HG03135 (cell line): ENCODE data around the gene FBN1.

ENCODE experiments used
- ATAC-seq: cut with Tn5 transposase; IDR thresholded peaks from one replicate; pipeline ENCODE4 v1.9.1; 2021; ENCODE audit warnings: mild to moderate bottlenecking, moderate library complexity; ENCODE audit not compliant: unreplicated experiment

FBN1 gene

DNA sequence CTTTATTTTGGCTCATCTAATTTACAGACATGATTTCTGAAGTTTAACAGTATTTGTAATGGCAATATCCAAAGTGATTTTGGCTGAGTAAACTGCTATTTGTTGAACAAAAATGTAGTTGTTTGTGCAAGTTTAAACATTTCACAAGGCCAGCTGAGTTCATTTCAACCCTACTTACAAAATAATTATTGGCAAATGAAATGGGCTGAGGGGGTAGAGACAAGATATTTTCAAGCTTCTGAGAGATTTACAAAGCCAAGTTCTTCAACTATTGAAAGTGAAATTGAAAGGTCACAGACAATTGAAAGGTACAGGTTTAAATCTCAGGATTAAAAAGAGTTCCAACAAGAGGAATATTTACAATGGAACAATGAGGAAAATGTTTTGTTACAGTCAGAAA is 237.2 kb downstream of the FBN1 start:
- ATAC-seq: no peak

GRCh38 chr15:48407646-48408045 is 237.9 kb downstream of the FBN1 start:
- no peak for ATAC-seq

DNA sequence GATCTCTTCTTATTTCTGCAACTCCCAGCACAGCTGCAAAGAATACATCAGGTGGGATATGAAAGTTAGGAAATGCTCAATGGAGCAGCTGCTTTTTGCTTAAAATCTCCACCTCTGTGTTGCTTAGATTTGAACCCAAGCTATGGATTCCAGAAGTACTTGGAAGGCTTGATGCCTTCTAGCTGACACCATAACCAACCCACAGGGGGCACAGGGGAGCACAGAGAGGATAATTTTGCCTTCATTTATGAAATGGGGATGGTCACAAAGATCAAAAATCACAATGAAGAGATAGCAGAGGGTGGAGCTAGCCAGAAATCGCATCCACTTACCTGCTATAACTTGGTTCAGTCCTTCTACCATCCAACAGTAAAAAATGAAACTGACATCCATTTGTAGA is 238.6 kb downstream of the FBN1 start:
- ATAC-seq: no peak

- no peak for ATAC-seq
These were observed 239.1 kb downstream of the FBN1 start for GRCh38 chr15:48406266-48406891.

DNA sequence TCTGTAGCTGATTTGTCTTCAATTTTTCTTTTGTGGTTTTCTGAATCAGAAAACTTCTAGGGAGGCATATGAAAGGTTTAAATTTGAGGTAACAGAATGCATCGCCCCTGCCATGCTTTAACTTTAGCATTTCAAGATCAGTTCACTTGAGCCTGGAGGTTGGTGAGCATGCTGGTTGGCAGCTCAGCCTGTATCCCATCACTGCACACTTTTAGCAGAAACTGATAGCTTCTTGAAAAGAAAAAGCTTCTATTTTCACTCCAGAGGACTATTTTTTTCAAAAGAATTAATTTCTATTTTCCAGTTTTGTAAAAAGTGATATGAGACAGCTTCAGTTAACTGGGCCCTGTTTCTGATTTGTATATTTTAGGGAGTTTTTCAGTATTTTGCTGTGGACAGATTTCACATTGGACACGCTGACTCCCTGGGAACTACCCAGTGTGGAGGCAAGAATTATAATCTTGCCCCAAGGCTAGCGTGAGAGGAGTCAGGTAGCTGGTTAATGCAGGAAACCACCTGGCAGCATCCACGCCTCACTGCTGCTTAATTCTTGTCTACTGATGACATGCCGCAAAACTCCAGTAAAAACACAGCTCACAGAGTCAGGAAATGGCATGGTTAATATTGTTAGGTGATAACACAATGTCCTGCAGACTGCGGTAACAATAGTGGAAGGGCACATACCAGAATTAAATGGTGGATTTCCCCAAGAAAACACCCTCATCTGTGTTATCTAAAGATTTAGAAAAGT is 242.9 kb downstream of the FBN1 start:
- no peak for ATAC-seq

DNA sequence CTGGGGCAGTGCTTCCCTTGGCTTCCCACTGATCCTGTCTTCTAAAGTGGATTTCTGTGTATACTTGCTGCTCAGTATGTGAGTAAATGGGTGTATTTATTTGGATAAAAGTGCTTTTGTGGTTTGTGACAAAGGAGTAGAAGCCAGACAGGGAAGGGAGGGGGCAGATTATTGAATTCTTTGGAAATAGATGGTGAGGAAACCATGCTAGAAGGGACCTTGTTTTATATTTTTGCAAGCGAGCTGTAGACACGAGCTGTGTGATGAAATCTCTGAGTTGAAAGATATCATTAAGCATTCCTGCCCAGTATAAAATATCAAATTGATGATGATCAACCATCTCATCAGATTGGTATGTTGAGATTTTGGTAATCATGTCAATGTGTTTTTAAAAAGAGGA is 245.4 kb downstream of the FBN1 start:
- no peak for ATAC-seq

DNA sequence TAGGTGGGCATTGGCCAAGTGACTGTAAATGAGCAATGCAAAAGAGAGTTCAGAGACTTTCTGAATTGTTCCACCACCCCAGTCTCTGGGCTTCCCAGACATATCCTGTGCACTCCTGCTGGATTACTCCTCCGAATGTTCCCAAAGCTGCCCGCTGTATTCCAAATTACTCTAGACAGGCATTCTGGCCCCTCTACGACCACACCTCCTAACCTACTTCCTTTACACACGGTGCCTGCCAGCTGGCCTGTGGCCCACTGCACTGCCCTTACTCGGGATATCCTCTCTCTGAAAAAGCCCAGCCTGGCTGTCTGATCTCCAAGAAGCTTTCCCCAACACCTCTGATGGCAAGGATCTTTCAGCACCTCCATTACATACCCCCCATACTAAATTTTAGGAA is 247.7 kb downstream of the FBN1 start:
- no peak for ATAC-seq

GRCh38 chr15:48396020-48396419 is 249.5 kb downstream of the FBN1 start:
- ATAC-seq: no peak

GRCh38 chr15:48395521-48396011 is 249.9 kb downstream of the FBN1 start:
- ATAC-seq: no peak

DNA sequence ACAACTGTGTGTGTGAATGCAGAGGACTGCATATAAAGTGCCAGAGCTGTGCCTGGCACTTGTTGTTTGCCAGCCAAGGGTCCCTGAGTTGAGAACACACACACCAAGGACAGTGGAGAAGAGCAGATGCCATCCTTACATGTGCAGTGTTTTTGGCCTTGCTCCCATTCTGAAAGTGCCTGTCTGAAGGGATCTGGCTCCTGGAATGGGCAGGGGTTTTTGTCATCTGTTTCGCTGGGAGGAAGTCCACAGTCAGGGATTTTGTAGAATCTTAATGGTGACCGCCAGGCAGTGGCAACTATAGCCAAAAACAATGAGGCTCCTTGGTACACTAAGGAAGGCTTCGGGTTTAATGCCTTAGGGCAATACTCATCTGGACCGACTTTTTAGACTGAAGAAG is 250.5 kb downstream of the FBN1 start:
- no peak for ATAC-seq

GRCh38 chr15:48393645-48394506 is 251.6 kb downstream of the FBN1 start:
- ATAC-seq: no peak

GRCh38 chr15:48392356-48392755 is 253.2 kb downstream of the FBN1 start:
- ATAC-seq: no peak

DNA sequence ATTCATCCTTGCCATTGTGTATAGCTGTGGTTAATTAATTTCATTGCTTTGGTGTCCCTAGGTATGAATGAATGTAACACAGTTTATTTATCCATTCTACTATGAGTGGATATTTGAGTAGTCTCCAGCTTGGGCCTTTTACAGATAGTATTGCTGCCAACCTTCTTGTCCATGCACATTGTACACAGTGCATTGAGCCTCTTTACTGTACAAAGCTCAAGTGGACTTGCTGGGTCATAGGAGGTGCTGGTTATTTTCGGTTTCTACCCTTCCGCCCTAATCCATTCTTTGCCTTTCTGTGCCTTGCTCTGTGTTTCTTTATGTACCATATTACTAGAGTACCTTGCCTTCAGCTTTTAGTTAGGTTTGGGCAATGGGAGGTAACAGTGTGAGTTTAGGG is 253.6 kb downstream of the FBN1 start:
- ATAC-seq: no peak

DNA sequence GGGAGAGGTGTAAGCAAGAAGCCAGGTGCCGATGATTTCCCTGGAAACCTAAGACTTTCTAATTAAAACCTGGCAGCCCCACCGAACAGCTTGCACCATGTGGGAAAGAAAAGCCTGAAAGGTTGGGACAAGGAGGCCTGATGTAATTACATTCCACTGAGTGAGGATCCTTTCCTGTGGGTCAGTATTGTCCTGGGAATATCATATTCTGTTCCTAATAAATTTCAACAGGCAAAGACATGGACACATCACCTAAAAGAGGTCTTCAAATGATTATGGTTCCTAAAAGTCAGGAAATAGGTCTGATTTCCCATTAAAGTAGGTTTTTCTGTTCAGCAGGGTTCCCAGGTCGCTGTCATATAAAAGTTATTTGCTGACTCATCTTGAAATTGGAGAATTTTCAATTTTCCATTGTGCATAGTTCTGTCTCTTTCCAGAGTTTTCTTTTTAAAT is 255.8 kb downstream of the FBN1 start:
- no peak for ATAC-seq

GRCh38 chr15:48388910-48389309 is 256.6 kb downstream of the FBN1 start:
- no peak for ATAC-seq

DNA sequence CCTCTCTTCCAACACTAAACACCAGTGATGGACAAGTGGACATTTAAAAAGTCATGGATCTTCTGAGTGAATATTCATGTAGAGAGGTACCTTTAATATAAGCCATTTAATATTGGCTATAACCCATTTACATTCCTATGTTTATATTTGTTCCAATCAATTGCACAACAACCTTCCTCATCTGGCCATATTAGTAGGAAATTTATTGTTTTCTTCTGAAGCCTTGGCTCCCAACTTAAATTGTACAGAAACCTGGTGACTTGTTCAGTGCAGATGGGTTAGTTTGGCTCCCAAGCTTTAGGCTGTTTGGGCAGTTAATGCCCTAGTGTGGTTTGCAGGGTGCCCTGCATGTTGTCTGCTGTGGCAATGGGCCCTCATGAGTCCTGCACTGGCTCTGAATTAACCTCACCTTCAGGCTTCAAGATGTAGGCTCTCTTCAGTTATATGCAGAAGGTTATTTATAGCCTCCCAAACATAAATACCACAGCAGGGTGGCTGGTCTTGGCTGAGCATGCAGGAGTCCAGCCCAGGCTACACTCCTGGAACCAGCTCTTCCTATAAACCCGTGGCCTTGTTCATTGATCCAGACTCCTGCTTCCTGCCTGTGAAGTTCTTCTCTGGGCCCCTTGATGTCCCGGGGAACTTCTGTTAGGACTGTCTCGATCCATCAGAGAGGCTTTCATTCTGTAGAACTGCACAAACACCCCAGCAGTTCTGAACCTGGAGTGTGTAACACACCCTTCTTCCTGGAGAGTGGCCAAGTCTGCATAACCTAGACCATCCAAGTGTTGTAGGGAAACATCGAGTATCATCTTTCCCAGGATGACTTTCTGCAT is 257.3 kb downstream of the FBN1 start:
- ATAC-seq: no peak

DNA sequence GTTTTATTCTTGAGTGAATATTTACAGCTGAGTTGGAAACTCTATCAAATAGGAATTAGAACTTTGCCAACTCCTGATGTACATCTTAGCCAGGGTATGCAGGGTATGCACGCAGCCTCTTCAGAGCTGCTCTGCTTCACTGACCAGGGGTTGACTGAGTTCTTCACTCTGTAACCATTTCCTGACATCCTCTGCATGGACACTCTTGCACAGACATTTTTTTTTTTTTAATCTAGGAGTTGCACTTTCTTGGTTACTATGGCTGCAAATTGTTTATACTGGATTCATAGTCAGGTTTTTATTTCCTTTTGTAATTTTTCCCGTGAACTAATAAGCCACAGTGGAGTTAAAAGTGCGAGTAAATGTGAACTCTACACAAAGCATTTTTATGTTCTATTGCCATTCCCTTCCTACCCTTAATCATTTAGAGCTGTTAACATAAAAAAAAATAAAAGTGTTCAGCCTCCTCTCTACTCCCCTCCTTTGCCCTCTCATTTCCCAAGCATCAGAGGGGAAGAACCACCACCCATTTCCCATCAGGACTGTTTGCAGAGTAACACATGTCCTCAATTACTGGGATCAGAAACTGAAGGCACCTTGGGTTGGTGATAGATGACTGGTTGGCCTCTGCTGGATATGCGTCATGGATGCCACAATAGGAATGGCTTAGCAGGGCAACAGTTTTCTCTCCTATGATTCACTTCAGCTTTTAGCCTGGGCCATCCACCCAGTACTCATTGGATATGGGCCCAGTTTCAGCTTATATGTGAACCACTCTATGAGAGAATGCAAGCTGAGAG is 260.3 kb downstream of the FBN1 start:
- ATAC-seq: no peak

DNA sequence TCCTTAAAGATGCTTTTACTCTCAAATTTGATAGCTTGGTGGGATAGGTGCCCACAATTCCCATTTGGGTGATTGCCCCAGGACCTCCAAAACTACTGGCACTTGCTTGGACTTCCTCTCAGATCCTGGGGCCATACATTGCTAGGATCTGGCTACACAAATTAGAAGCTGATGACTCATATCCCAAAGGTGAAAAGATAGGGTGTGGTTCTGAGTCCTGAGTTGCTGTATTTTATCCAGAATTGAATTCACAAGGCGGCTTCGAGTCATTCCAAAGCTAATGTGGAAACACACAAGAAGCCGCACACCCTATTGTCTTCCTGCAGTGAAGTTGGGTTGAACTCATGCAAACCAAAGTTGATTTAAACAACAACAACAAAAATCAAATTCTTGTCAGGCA is 260.9 kb downstream of the FBN1 start:
- no peak for ATAC-seq

- no peak for ATAC-seq
These were observed 262.5 kb downstream of the FBN1 start for GRCh38 chr15:48383031-48383430.

DNA sequence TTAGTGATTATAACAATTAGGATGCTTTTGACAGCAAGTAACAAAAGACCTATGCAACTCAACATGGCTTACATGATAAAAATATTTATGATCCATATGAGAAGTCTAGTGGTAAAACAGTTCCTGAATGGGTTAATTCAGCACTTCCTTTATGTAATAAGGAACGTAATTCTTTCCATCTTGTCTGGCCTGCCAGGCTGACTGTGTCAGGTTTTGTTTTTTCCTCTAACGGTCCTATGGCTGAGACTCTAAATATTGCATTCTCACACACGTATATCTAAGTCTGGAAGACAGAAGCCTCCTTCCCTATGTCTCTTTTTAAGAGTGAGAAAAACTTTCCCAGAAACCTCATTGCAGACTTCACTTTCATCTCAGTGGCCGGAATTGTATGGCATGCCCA is 263.6 kb downstream of the FBN1 start:
- no peak for ATAC-seq
